ENCODE data around the gene ZNF783.
"Not testable (repeated sequence)": the region's sequence is repeated elsewhere in the genome, so short reads cannot be mapped to it uniquely, and the experiment has no call there.

The ZNF783 gene

DNA sequence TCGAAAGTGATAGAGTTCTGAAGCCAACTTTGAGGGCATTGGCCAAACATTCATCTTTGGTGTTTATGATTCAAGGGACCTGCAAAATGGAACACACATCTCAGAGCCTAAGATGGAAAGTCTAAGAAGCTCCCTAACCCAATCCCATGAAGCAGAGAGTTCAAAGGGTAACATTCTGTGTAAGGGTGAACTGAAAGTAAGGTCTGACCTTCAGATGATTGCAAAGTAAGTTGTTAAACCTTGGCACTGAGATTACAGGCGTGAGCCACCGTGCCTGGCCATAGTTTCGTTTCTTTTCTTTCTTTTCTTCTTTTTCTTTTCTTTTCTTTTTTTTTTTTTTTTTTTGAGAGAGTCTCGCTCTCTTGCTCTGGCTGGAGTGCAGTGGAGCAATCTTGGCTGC lies 20.3 kb upstream of the ZNF783 start:
- DNase-seq: no peak

DNA sequence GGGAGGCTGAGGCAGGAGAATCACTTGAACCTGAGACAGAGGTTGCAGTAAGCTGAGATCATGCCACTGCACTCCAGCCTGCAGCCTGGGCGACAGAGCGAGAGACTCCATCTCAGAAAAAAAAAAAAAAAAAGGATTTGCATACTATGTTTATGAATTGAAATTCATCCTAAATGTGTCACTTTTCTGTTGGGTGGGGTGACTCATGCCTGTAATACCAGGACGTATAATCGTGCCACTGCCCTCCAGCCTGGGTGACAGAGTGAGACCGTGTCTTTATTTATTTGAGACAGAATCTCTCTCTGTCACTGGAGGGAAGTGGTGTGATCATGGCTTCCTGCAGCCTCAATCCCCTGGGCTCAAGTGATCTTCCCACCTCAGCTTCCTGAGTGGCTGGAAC lies 16.8 kb upstream of the ZNF783 start:
- no peak for DNase-seq

DNA sequence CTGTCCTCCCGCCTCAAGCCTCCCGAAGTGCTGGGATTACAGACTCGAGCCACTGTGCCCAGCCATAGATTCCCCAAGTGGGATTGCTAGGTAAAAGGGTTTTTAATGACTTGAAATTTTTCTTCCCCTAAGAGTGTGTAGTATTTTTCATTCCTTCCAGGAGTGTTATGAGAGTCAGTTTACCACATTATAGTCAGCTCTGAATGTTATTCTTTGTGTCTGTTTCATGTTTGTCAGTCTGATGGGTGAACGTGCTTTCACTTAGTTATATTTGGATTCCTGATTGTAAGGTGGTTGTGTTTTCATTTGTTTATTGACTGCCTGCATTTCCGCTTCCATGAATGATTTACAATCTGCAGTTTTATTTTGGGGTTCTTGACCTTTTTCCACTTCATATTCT lies 16.3 kb upstream of the ZNF783 start:
- DNase-seq: no peak

- no peak for DNase-seq
Observed at GRCh38 chr7:149248777-149249176, 13.2 kb upstream of the ZNF783 start.

DNA sequence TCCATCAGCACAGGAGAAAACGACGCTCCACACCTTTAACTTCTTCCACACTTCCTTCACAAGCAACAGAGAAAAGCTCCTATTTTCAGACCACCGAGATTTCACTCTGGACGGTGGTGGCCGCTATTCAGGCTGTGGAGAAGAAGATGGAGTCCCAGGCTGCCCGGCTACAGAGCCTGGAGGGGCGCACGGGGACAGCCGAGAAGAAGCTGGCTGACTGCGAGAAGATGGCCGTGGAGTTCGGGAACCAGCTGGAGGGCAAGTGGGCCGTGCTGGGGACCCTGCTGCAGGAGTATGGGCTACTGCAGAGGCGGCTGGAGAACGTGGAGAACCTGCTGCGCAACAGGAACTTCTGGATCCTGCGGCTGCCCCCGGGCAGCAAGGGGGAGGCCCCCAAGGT lies 11.8 kb upstream of the ZNF783 start:
- DNase-seq: not testable (repeated sequence)

DNA sequence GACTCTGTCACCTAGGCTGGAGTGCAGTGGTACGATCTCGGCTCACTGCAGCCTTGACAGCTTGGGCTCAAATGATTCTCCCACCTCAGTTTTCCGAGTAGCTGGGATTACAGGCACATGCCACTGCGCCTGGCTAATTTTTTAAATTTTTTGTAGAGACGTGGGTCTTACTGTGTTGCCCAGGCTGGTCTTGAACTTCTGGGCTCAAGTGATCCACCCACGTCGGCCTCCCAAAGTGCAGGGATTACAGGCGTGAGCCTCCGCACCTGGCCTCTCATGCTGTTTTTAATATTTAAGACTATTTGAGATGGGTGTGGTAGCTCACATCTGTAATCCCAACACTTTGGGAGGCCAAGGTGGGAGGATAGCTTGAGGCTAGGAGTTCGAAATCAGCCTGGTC lies 10.5 kb upstream of the ZNF783 start:
- not testable (repeated sequence) for DNase-seq

- DNase-seq: no peak
Observed at GRCh38 chr7:149252378-149252777, 9.6 kb upstream of the ZNF783 start.

GRCh38 chr7:149253665-149254064 lies 8.3 kb upstream of the ZNF783 start:
- DNase-seq: no peak

DNA sequence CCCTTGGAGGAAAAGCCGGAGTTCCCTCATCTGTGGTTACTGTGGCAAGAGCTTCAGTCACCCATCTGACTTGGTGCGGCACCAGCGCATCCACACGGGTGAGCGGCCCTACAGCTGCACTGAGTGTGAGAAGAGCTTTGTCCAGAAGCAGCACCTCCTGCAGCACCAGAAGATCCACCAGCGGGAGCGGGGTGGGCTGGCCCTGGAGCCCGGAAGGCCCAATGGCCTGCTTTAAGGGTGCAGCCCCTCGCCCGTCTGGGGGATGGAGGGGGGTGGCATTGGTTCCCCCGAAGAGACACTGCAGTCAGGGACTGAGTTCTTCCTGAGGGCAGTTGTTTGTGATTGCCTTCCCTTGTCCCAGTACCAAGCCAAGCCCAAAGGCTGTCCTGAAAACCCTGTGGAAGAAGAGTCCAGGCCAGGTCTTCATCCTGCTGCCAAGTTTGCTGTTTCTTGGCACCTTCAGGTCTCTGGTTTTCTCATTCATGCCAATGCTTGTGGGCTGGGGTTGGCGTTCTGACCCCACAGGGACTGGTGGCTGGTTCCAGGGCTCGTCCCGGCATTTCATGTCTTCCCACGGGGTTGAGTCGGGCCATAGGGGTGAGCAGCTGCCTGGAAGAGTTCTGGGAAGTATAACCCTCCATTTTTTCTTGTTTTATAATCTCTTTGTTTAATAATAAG lies 7.7 kb upstream of the ZNF783 start:
- no peak for DNase-seq

DNA sequence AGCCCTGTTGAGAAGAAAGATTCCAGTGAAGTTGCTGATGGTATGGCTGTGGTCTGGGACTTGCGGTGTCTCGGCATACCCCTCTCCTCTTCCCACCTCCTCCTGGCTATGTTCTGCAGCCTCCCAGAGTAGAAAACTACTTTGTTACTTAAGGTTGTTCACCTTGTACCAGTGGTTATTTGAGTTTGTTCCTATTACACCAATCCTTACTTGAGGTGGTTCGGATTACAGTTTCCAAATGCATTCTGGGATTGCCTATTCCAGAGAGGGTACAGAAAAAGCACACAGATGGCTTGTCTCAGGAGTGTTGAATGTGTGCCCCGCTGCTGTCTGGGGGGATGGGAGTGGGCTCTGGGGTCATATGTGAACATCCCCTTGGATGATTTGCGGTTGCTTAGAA lies 6.8 kb upstream of the ZNF783 start:
- no peak for DNase-seq

DNA sequence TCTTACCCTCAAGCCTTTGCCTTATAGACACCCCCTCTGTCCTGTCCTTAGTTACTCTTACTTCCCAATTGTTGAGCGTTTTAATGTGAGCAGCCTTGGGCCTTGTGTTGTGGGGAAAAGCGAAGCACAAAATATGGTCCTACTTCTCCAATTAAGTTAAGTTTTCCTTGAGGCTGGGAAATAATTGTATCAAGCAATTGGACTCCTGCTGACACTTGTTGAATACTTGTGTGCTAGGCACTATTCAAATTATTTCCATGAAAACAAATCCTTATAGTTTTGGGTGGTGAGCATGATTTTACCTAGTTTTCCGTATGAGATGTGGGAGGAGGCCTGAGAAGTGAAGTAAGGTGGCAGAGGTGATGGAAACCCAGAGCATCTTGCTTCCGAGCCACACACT lies 5.4 kb upstream of the ZNF783 start:
- DNase-seq: no peak

DNA sequence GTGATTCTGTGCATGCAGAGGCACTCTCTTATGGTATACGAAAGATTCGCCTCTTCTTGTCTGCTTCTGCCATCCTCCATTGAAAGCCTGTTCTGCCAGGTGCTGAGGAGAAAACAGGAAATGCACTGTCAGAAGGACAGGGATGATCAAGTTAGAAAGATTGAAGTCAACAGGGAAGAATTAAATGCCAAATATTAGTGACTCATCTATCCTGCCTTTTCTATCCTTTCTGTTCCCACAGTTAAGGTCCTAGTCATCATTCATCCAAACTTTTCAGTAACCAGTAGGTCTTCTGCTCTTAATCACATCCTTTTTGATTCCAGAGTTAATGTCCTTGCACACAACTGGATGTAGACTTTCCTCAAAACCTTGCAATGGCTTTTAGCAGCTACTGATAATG lies 4.8 kb upstream of the ZNF783 start:
- no peak for DNase-seq

GRCh38 chr7:149261316-149261828 lies 624 bp upstream of the ZNF783 start:
- DNase-seq: no peak

DNA sequence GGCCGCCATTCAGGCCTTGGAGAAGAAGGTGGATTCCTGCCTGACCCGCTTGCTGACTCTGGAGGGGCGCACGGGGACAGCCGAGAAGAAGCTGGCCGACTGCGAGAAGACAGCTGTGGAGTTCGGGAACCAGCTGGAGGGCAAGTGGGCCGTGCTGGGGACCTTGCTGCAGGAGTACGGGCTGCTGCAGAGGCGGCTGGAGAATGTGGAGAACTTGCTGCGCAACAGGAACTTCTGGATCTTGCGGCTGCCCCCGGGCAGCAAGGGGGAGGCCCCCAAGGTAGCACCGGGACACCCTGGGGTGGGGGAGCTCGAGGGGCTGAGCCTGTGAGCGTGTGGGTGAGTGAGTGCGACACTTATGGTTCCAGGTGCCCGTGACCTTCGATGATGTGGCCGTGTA lies 4.5 kb downstream of the ZNF783 start:
- no peak for DNase-seq

- no peak for DNase-seq
Observed at GRCh38 chr7:149267733-149268132, 5.7 kb downstream of the ZNF783 start.

DNA sequence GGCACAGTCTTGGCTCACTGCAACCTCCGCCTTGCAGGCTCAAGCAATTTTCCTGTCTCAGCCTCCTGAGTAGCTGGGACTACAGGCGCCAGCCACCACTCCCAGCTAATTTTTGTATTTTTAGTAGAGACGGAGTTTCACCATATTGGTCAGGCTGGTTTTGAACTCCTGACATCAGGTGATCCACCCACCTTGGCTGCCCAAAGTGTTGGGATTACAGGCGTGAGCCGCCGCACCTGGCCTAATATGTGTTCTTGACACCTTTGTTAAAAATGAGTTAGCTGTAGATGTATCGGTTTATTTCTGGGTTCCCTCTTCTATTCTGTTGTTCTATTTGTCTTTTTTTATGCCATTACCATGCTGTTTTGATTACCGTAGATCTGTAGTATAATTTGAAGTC lies 12.4 kb downstream of the ZNF783 start:
- DNase-seq: not testable (repeated sequence)

DNA sequence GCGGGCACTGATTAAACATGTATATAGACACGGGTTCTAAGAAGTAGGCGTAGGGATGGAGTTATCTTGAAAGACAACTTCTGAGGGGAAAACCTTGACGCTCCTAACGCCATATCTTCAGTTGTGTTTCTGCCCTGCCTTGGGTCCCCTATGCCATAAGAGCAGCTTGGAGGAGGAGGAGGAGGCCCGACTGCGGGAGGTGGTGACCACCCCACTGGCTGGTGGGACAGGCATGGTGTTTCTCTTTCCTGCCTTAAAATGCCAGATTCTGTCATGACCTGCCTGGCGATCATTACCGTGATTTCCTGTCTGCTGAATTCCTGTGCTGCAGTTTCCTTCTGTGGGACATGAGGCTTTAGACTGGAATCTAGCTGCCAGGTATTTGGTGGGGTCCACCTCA lies 15.9 kb downstream of the ZNF783 start:
- DNase-seq: no peak

GRCh38 chr7:149278396-149278795 lies 16.4 kb downstream of the ZNF783 start:
- DNase-seq: no peak

DNA sequence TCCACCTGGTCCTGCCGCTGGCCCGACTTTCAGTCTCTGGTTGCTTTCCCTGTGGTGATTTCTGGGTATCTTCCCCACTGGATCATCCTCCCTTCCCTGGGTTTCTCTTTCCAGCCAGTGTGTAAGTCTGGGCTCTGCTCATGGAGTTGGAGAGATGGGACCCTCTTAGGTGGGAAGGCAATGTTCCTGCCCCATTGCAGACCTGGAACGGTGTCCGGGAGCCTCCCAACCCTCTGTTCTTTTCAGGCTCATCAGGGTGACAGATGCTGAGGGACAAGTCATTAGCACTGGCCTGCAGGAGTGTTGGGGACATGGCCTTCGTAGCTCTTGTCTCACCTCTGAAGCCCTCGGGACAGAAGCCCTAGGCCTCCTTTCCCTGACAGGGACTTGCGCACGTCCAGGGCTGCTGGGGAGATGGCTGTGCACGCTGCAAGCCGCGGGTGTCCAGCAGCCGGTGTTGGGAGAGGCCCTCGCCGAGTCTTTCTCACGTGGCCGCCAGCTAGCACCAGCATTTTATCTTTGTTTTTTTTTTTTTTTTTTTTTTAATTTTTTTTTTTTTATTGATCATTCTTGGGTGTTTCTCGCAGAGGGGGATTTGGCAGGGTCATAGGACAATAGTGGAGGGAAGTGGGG lies 17.2 kb downstream of the ZNF783 start:
- no peak for DNase-seq

DNA sequence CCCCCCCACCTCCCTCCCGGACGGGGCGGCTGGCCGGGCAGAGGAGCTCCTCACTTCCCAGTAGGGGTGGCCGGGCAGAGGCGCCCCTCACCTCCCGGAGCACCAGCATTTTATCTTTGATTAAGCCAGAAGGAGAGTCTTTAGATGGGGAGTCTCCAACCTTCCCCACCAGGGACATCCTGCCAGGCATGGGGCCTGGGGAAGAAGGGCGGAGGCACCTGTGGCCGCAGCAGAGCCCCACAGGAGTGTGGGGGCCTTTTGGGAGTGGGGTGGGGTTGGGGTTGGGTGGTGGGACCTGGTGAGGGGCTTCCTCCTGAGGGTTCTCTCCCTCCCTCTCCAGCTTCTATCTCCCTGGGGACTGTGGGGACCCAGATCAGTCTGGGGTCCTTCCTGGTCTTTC lies 18.2 kb downstream of the ZNF783 start:
- DNase-seq: no peak

DNA sequence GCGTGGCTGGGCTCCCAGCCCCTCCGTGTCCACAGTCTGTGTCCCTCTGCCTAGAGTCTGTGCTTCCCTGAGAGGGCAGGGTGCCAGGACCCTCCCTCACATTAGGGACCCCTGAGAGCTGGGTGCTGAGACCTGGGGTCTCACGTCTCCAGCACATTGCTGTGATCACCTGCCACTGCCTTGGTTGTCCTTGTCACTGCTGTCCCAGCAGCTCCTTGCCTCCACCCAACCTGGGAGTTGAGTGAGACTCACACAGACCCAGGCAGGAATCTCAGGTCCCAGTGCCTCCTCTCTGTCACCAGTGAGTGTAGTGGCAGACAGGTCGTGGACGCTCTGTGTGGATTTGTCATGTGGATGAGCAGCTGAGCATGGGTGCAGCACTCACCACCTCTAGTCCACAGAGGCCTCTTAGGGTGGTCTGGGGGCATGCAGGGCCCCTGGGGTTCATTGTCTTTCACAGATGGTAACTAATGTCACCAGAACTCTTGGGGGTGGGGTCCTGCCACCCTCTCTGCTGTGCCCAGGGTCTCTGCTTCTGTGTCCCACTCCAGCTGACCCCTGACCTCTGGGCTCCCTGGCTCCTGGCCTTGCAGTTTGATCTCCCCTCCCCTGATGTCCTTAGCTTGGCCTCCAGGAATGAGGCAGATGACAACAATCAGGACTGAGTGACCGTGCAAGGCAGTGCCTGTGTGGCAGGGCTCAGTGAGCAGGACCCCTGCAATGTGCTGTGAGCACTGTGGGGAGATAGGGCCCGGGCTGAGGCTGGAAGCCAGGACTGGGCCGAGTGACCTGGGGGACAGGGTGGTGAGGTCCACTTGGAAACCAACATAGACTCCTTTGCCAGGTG lies 18.9 kb downstream of the ZNF783 start:
- no peak for DNase-seq

DNA sequence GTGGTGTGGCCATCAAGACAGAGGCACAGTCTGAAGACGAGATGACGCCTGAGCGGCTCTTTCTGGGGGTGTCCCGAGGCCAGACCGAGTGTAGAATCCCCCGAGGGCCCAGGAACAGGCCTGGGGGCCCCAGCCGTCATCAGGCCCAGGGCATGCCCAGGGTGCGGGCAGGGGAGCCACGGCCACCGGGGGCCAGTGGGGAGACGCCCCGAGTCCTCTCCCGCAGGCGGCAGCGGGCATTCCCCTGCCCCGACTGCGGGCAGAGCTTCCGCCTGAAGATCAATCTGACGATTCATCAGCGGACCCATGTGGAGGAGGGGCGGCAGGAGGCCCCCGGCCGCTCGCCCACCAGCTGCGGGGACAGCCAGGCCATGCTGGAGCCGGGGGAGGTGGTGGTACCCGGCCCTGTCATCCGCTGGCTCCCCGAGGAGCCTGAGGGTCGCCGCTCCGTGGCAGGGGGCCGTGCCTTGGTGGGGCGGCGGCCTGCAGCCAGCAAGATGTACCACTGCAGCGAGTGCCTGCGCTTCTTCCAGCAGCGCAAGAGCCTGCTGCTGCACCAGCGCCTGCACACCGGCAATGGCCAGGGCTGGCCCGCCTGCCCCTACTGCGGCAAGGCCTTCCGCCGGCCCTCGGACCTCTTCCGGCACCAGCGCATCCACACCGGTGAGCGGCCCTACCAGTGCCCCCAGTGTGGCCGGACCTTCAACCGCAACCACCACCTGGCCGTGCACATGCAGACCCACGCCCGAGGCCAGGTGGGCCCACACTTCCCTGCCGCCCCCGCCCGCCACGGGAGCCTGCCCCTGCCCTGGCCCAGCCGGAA lies 19.7 kb downstream of the ZNF783 start:
- no peak for DNase-seq

DNA sequence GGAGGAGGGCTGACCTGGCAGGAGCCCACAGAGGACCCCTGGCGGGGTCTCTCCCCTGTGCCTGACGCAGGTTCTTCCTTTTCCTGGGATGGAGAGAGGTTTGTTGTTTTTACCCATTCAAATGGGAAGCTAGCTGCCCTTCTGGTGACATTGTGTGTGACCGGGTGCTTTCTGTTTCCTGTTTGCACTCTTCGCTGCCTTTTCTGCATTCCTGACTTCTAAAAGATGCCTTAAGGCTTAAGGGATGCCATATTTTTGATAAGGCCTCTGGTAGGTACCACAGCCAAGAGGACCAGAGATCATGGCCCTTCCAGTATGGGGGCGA lies 20.3 kb downstream of the ZNF783 start:
- no peak for DNase-seq
